CD8-positive, alpha-beta memory T cell (primary cell): ENCODE data around the gene BZW2. TPM values are rescaled to one million over a fixed set of nuclear protein-coding genes. Genes with fewer than 3 reads are reported as not detected.
A peak's percentile ranks its signal among the peaks of the same experiment; 100 is the strongest.
"Not testable (repeated sequence)": the region's sequence is repeated elsewhere in the genome, so short reads cannot be mapped to it uniquely, and the experiment has no call there.

Experiments used
- CTCF ChIA-PET: fragments of 350-600 bp; sonication (Branson Sonifier 250); formaldehyde crosslinking; loops from one replicate; lab custom pipeline; 2021; ENCODE audit warnings: antibody characterized with exemption; lab: Charles Lee
- POLR2A ChIA-PET: fragments of 350-600 bp; sonication (Branson Sonifier 250); formaldehyde crosslinking; loops from one replicate; lab custom pipeline; 2021; ENCODE audit warnings: antibody characterized with exemption; lab: Charles Lee
- DNase-seq, 5 donors: peaks; one replicate each; pipeline versions ENCODE4 v3.0.0 to v3.0.0-alpha.2; 2020 to 2022; ENCODE audit warnings: mixed read lengths in 1 of 5
- H3K27ac ChIP-seq: one replicate; pipeline ENCODE4 v1.7.0; 2013; ENCODE audit warnings: low read depth, mild to moderate bottlenecking, low read length, moderate library complexity
- H3K27me3 ChIP-seq: 2 replicates; pipeline ENCODE4 v1.7.0; 2013; ENCODE audit warnings: low read length, mild to moderate bottlenecking; ENCODE audit not compliant: insufficient read depth, poor library complexity, severe bottlenecking
- H3K36me3 ChIP-seq: 2 replicates; pipeline ENCODE4 v1.7.0; 2013; ENCODE audit warnings: mild to moderate bottlenecking, low read length, moderate library complexity; ENCODE audit not compliant: insufficient read depth
- H3K4me1 ChIP-seq: 2 replicates; pipeline ENCODE4 v1.7.0; 2013; ENCODE audit warnings: mild to moderate bottlenecking, low read length, moderate library complexity; ENCODE audit not compliant: insufficient read depth
- H3K4me3 ChIP-seq: 2 replicates; pipeline ENCODE4 v1.7.0; 2013; ENCODE audit warnings: mild to moderate bottlenecking, low read length
- H3K9me3 ChIP-seq: 2 replicates; pipeline ENCODE4 v1.7.0; 2013; ENCODE audit warnings: mild to moderate bottlenecking, low read length
- H3K27ac Mint-ChIP-seq, 8 donors: one replicate each; pipeline ENCODE4 v1.8.0; 2020 to 2021; ENCODE audit warnings: mixed read lengths in 8 of 8, mild to moderate bottlenecking in 6 of 8, inconsistent platforms in 3 of 8, moderate library complexity in 3 of 8
- H3K27me3 Mint-ChIP-seq, 2 donors: one replicate each; pipeline ENCODE4 v1.8.0; 2020 to 2021; ENCODE audit warnings: mixed read lengths in 2 of 2, mild to moderate bottlenecking in 1 of 2, moderate library complexity in 1 of 2
- H3K36me3 Mint-ChIP-seq, 3 donors: one replicate each; pipeline ENCODE4 v1.8.0; 2020 to 2021; ENCODE audit warnings: mixed read lengths in 3 of 3, inconsistent platforms in 1 of 3, mild to moderate bottlenecking in 1 of 3
- H3K4me1 Mint-ChIP-seq, 3 donors: one replicate each; pipeline ENCODE4 v1.8.0; 2020 to 2021; ENCODE audit warnings: mixed read lengths in 3 of 3, inconsistent platforms in 1 of 3, mild to moderate bottlenecking in 1 of 3
- H3K4me3 Mint-ChIP-seq, 7 donors: one replicate each; pipeline ENCODE4 v1.8.0; 2020 to 2021; ENCODE audit warnings: mixed read lengths in 7 of 7, mild to moderate bottlenecking in 6 of 7, moderate library complexity in 4 of 7, inconsistent platforms in 2 of 7
- H3K9me3 Mint-ChIP-seq, 5 donors: one replicate each; pipeline ENCODE4 v1.8.0; 2020 to 2022; ENCODE audit warnings: mixed read lengths in 5 of 5, mild to moderate bottlenecking in 3 of 5, moderate library complexity in 2 of 5, inconsistent platforms in 1 of 5
- polyA plus RNA-seq: library from polyadenylated mRNA; unstranded; fragments of 300-500 nt; fragmentation: Illumina TruSeq; gene quantifications from one replicate; pipeline ENCODE4 v1.2.3, GENCODE V29; 2021
- total RNA-seq, 2 experiments: library from RNA; stranded (reverse); gene quantifications; one replicate each; pipeline ENCODE4 v1.2.3, GENCODE V29; 2021

Gene BZW2
- total and polyA plus RNA-seq, 3 experiments from 2014 or later, result 52.9 to 136 (median 128) TPM

- H3K9me3 Mint-ChIP-seq, H3K4me1 ChIP-seq, H3K27ac Mint-ChIP-seq, H3K4me3 ChIP-seq, H3K27me3 ChIP-seq, H3K27ac ChIP-seq, CTCF ChIA-PET, H3K9me3 ChIP-seq, DNase-seq, H3K4me3 Mint-ChIP-seq, H3K27me3 Mint-ChIP-seq, H3K4me1 Mint-ChIP-seq: not testable (repeated sequence)
- POLR2A ChIA-PET, result interaction anchor here (0.6 kb wide), 1 partner anchor 43 kb away, joined by 6 read pairs; no protein-coding TSS in a partner anchor
- H3K36me3 Mint-ChIP-seq, result peaks cover 16 to 69% (median 43%) of the 10 kb centered on the region in 3 donors
- H3K36me3 ChIP-seq, result peaks cover 13% of the 10 kb centered on the region
Observed at GRCh38 chr7:16678645-16679566, 32.9 kb downstream of the BZW2 start.

- H3K4me1 ChIP-seq, result peaks cover 6% of the 10 kb centered on the region
- H3K4me3 ChIP-seq, result no peak overlapping the region
- no peak overlapping the region for H3K27ac ChIP-seq
- H3K36me3 ChIP-seq, result peaks cover 13% of the 10 kb centered on the region
- peak in 1 of 5 donors; percentile 9 for DNase-seq
- Mint-ChIP-seq H3K27me3 (no peaks in the 10 kb centered on the region), H3K9me3 (no peaks in the 10 kb centered on the region), H3K27ac (peak overlapping the region in 2 of 8 donors; percentile 7 to 58), H3K4me1 (peaks cover 10 to 21% (median 15%) of the 10 kb centered on the region in 3 donors), H3K4me3 (peak overlapping the region in 1 of 7 donors; percentile 1), H3K36me3 (peaks cover 16 to 71% (median 33%) of the 10 kb centered on the region in 3 donors)
- POLR2A ChIA-PET, result no interaction called here
- H3K27me3 ChIP-seq, result no peaks in the 10 kb centered on the region
- H3K9me3 ChIP-seq, result no peaks in the 10 kb centered on the region
- CTCF ChIA-PET, result no interaction called here
Observed at GRCh38 chr7:16684935-16685334, 39.0 kb downstream of the BZW2 start.

GRCh38 chr7:16685535-16685934 is 39.6 kb downstream of the BZW2 start:
- Histone ChIP-seq H3K4me1 (peaks cover 6% of the 10 kb centered on the region), H3K27ac (no peak overlapping the region), H3K36me3 (peaks cover 13% of the 10 kb centered on the region), H3K4me3 (no peak overlapping the region), H3K27me3 (no peaks in the 10 kb centered on the region), H3K9me3 (no peaks in the 10 kb centered on the region)
- POLR2A ChIA-PET, result no interaction called here
- H3K36me3 Mint-ChIP-seq, result peaks cover 16 to 70% (median 33%) of the 10 kb centered on the region in 3 donors
- H3K27ac Mint-ChIP-seq, result peak overlapping the region in 4 of 8 donors; percentile 7 to 75 (median 32)
- DNase-seq, result no peak
- CTCF ChIA-PET, result no interaction called here
- no peaks in the 10 kb centered on the region for H3K27me3 Mint-ChIP-seq
- H3K4me3 Mint-ChIP-seq, result peak overlapping the region in 1 of 7 donors; percentile 29
- no peaks in the 10 kb centered on the region for H3K9me3 Mint-ChIP-seq
- peaks cover 10 to 21% (median 15%) of the 10 kb centered on the region in 3 donors for H3K4me1 Mint-ChIP-seq

- Histone ChIP-seq H3K4me3 (no peak overlapping the region), H3K27me3 (no peaks in the 10 kb centered on the region), H3K36me3 (peaks cover 4% of the 10 kb centered on the region), H3K4me1 (peaks cover 6% of the 10 kb centered on the region), H3K9me3 (no peaks in the 10 kb centered on the region), H3K27ac (no peak overlapping the region)
- POLR2A ChIA-PET, result no interaction called here
- DNase-seq, result no peak
- H3K9me3 Mint-ChIP-seq, result no peaks in the 10 kb centered on the region
- H3K4me1 Mint-ChIP-seq, result peaks cover 10 to 21% (median 15%) of the 10 kb centered on the region in 3 donors
- H3K36me3 Mint-ChIP-seq, result peaks cover 8 to 72% (median 27%) of the 10 kb centered on the region in 3 donors
- H3K27ac Mint-ChIP-seq, result peak overlapping the region in 1 of 8 donors; percentile 81
- no peaks in the 10 kb centered on the region for H3K27me3 Mint-ChIP-seq
- CTCF ChIA-PET, result interaction anchor here (1.3 kb wide), 1 partner anchor 13 kb away, joined by 5 read pairs; no protein-coding TSS in a partner anchor
- H3K4me3 Mint-ChIP-seq, result no peak overlapping the region
Observed at GRCh38 chr7:16688249-16688648, 42.3 kb downstream of the BZW2 start.

GRCh38 chr7:16691241-16691640 is 45.3 kb downstream of the BZW2 start:
- H3K36me3 ChIP-seq, result peaks cover 15% of the 10 kb centered on the region

GRCh38 chr7:16693601-16694318 is 47.8 kb downstream of the BZW2 start:
- Histone ChIP-seq H3K4me3 (no peak overlapping the region), H3K36me3 (peaks cover 35% of the 10 kb centered on the region), H3K4me1 (no peaks in the 10 kb centered on the region), H3K27me3 (no peaks in the 10 kb centered on the region), H3K9me3 (no peaks in the 10 kb centered on the region), H3K27ac (no peak overlapping the region)
- DNase-seq, result no peak
- POLR2A ChIA-PET, result no interaction called here
- no peaks in the 10 kb centered on the region for H3K4me1 Mint-ChIP-seq
- CTCF ChIA-PET, result no interaction called here
- no peaks in the 10 kb centered on the region for H3K27me3 Mint-ChIP-seq
- peaks cover 2 to 85% (median 24%) of the 10 kb centered on the region in 3 donors for H3K36me3 Mint-ChIP-seq
- no peak overlapping the region for H3K27ac Mint-ChIP-seq
- H3K4me3 Mint-ChIP-seq, result no peak overlapping the region
- no peaks in the 10 kb centered on the region for H3K9me3 Mint-ChIP-seq

More at GRCh38 chr7:16691241-16691640, 45.3 kb downstream of the BZW2 start:
- ChIA-PET POLR2A (no interaction called here), CTCF (no interaction called here)
- DNase-seq, result no peak
- Histone ChIP-seq H3K4me1 (no peaks in the 10 kb centered on the region), H3K27me3 (no peaks in the 10 kb centered on the region), H3K27ac (no peak overlapping the region), H3K9me3 (no peaks in the 10 kb centered on the region), H3K4me3 (no peak overlapping the region)
- H3K9me3 Mint-ChIP-seq, result no peaks in the 10 kb centered on the region
- no peak overlapping the region for H3K27ac Mint-ChIP-seq
- H3K4me1 Mint-ChIP-seq, result no peaks in the 10 kb centered on the region
- peaks cover 2 to 72% (median 21%) of the 10 kb centered on the region in 3 donors for H3K36me3 Mint-ChIP-seq
- H3K27me3 Mint-ChIP-seq, result no peaks in the 10 kb centered on the region
- no peak overlapping the region for H3K4me3 Mint-ChIP-seq

GRCh38 chr7:16694806-16695205 is 48.8 kb downstream of the BZW2 start:
- ChIA-PET CTCF (no interaction called here), POLR2A (no interaction called here)
- Histone ChIP-seq H3K36me3 (peaks cover 35% of the 10 kb centered on the region), H3K27ac (no peak overlapping the region), H3K9me3 (no peaks in the 10 kb centered on the region), H3K4me3 (no peak overlapping the region), H3K27me3 (no peaks in the 10 kb centered on the region), H3K4me1 (no peaks in the 10 kb centered on the region)
- H3K4me1 Mint-ChIP-seq, result no peaks in the 10 kb centered on the region
- H3K4me3 Mint-ChIP-seq, result no peak overlapping the region
- no peak for DNase-seq
- H3K36me3 Mint-ChIP-seq, result peaks cover 2 to 88% (median 31%) of the 10 kb centered on the region in 3 donors
- no peaks in the 10 kb centered on the region for H3K27me3 Mint-ChIP-seq
- peak overlapping the region in 1 of 8 donors; percentile 69 for H3K27ac Mint-ChIP-seq
- no peaks in the 10 kb centered on the region for H3K9me3 Mint-ChIP-seq
